GM18517 (cell line): Measurements from ENCODE around the gene WAPL.

Experiments
- ATAC-seq: cut with Tn5 transposase; IDR thresholded peaks from one replicate; pipeline ENCODE4 v1.9.1; 2021; ENCODE audit warnings: mild to moderate bottlenecking, moderate library complexity; ENCODE audit not compliant: unreplicated experiment

Gene WAPL

GRCh38 chr10:86480571-86480970, 41.0 kb downstream of the WAPL start:
- no peak for ATAC-seq

- no peak for ATAC-seq
Observed at GRCh38 chr10:86472061-86472460, 49.5 kb downstream of the WAPL start.

- no peak for ATAC-seq
Observed at GRCh38 chr10:86461963-86462804, 59.4 kb downstream of the WAPL start.

DNA sequence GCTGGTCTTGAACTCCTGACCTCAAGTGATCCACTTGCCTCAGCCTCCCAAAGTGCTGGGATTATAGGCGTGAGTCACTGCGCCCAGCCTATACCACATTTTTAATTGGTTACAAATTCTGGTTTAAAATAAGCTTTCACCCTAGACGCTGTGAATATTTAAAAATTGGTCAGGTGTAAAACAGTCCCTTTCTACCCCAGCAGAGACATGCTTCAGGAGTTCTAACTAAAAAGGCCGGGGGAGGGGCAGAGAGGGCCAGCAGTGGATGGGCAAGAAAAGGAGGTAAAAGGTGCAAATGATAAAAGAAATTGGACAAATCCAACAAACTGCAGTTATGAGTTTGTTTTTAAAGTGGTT, 70.0 kb downstream of the WAPL start:
- no peak for ATAC-seq

- no peak for ATAC-seq
Observed at GRCh38 chr10:86450806-86451603, 70.6 kb downstream of the WAPL start.

- no peak for ATAC-seq
Observed at GRCh38 chr10:86449926-86450558, 71.5 kb downstream of the WAPL start.

DNA sequence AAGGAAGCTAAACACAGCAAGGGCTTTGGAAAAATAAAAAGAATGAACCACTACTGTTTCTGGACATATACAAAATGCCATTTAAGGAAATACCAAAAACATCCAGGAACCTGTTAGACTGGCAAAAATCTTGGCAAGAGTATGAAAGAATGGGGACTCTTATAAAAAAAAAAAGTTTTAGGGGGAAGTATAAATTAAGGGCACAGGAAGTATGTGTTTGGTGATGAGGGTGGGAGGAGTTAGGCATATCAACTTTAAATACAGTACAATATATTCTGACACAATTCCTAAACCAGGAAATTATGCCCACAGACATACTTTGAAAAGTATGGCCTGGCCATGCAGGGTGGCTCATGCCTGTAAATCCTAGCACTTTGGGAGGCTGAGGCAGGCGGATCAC, 74.2 kb downstream of the WAPL start:
- no peak for ATAC-seq

- no peak for ATAC-seq
Observed at GRCh38 chr10:86446987-86447386, 74.6 kb downstream of the WAPL start.

DNA sequence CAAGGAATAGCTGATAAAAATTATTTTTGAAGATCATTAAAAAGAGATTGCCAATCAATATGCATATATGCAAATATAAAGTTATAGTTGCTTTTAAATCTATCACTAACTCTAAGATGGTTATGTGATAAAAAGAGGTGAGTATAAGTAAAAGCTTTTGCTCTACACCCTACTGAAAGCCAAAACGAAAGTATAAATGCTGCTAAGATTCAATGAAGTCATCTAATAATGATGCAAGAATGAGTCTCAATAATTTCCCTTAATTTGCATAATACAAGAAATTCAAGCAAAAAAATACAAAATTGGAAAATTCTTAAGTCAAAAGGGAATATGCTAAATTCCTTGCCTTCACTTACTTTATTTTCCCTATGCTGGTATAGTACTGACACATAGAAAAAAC, 75.2 kb downstream of the WAPL start:
- no peak for ATAC-seq

DNA sequence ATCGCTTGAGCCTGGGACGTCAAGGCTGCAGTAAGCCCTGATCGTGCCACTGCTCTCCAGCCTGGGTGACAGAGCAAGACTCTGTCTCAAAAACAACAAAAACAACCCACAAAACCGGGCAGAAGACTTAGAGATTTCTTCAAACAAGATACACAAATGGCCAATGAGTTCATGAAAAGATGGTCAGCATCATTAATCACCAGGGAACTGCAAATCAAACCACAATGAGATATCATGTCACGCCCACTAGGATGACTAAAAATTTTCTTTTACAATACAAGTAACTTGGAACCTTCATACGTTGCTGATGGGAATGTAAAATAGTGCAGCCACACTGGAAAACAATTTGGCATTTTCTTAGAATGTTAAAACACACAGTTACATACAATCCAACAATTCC, 77.7 kb downstream of the WAPL start:
- no peak for ATAC-seq

GRCh38 chr10:86443069-86443468, 78.5 kb downstream of the WAPL start:
- ATAC-seq = no peak

DNA sequence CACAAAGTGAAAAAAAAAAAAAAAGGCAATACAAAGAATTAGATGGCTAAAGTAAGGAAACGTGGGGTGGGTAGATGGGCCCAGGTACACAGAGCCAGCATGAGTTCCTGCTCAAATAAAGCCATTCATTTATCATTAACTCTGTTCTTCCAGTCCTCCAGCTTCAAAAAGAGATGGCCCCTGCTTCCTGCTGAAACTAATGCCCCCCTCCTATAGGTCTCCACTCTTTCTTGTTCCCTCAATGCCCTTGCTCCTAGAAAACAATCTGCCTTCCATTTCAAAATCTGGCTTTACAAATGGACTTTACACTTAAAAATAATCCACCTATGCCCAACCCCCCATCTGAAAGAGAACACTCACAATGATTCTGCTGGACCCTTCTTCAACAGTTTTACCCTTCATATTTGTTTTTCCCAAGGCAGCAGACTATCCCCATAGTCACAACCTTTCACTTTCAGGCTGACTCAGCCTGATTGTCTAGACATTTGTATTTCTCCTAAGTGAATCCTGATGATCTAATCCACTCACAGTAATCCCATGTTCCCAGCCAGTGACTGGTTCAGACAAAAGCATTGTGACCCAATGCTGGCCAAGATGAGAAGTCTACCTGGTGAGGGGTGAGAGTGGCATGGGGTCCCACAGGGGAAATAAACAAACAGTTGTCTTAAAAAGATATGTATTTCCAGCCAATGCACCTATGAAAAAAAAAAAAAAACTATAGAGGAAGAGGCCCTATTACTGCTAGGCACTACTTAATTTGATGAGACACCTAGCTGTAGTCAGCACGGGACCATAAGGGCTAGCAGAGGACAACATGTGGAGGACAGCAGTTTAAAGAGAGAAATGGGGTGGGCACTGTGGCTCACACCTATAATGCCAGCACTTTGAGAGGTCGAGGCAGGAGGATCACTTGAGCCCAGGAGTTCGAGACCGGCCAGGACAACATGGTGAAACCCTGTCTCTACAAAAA, 80.4 kb downstream of the WAPL start:
- ATAC-seq = no peak

DNA sequence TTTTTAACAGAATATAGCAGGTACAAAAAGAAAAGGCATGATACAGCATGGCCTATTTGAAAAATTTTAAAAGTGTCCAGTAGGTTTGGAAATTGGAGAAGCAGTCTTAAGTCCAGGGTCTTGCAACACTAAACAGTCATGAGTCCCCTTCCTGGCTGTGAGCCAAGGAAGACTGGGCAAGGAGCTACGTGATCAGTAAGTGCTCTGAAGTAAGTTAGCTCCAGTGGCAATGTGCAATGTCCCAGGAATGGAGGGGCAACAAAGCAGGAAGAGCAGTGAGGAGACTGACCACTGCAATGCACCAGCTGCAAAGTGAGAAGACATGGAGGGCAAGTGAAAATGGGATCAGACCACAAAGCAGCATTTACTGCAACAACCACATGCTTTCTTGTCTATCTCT, 82.0 kb downstream of the WAPL start:
- ATAC-seq = no peak

DNA sequence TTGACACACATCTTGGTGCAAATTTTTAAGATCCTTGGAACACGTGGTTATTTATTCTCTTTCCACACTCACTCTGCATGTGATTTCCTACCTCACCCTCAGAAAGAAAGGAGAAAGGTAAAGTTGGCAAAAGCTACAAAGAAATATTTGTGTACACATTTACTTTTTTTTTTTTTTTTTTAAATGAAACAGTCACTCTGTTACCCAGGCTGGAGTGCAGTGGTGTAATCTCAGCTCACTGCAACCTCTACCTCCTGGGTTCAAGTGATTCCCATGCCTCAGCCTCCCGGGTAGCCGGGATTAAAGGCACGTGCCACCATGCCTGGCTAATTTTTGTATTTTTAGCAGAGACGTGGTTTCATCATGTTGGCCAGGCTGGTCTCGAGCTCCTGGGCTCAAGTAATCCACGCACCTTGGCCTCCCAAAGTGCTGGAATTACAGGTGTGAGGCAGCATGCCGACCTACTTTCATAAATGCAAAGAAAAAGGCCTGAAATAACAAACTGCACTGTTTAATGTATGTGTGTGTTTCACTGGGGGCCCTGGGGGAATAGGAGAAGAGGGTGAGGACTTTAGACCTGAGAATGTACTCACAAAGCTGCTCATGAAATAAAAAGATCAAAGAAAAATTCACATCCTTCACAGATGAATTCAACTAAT, 83.4 kb downstream of the WAPL start:
- no peak for ATAC-seq

GRCh38 chr10:86437447-86437846, 84.1 kb downstream of the WAPL start:
- no peak for ATAC-seq

DNA sequence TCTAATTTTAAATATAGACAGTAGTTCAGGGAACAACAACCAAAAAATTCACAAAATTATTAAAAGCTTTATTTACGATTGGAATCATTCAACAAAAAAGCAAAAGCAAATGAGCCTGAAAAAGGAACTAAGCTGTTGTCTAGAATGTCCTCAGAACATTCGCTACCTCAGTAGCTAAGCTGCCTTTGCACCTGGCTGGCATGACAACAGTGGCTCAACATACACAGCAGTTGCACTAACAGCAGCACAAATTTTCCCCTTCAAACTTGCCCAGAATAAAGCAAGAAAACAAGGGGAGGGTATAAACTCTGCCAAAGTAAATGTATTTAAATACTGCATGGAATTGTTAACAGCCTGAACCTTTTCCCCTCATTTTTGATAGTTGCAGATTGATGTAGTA, 84.6 kb downstream of the WAPL start:
- no peak for ATAC-seq

- ATAC-seq = no peak
Observed at GRCh38 chr10:86434656-86435055, 86.9 kb downstream of the WAPL start.

DNA sequence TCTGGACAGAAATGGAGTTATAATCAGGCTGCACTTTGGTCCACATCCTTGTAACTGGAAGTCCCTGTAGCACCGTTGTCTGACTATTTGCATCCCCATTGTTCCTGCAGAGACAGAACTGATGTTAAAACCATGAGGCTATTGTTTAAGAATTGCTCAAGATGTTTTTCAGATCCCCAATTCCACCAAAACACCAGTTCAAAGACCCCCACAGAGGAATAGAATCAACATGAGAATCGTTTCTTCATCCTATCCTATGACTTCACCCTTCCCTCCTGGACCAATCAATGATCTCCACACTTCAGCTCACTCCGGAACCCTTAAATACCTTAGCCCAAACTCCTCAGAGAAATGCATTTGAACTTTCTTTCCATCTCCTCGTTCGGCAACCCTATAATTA, 97.9 kb downstream of the WAPL start:
- no peak for ATAC-seq

DNA sequence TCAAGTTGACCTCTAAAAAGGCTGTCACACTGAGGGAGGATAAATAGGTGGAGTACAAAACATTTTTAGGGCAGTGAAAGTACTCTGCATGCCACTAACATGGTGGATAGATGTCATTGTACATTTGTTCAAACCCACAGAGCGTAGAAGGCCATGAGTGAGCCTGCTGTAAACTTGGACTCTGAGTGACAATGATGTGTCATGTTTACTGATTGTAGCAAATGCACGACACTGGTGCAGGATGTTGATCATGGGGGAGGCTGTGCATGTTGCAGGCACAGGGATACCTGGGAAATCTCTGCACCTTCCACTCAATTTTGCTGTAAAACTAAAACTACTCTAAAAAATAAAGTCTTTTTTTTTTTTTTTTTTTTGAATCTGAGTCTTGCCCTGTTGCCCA, 102.5 kb downstream of the WAPL start:
- ATAC-seq = no peak

DNA sequence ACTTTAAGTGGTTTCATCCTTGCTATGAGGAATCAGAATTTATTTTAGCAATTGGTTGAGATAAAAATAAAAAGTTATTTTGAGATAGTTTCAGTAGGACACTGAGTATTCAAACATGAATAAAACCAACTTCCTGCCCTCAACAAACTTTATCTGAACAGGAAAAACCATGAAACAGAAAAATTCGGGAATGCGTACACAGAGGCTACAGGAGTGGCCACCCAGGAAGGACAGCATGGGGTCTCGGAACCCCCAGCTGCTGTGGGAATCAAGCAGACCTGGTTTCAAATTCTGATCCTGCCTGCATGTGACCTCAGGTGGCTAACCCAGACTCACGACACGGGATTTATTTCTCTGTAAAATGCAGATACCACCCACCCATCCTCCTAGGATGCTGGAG, 106.0 kb downstream of the WAPL start:
- no peak for ATAC-seq
